Activated T-cell treated with anti-CD3 and anti-CD28 coated beads, Interleukin-2, amount 50 U/mL, for 1 hour (primary cell): ENCODE data around the gene RNF32.
"Not testable (repeated sequence)": the region's sequence is repeated elsewhere in the genome, so short reads cannot be mapped to it uniquely, and the experiment has no call there.

ENCODE experiments used
- DNase-seq: peaks from one replicate; pipeline ENCODE4 v3.0.0-alpha.2; 2020

RNF32 gene

GRCh38 chr7:156676263-156676662 lies 35.7 kb downstream of the RNF32 start:
- DNase-seq = no peak

- no peak for DNase-seq
These were observed 36.9 kb downstream of the RNF32 start for GRCh38 chr7:156677374-156678054.

- no peak for DNase-seq
These were observed 39.7 kb downstream of the RNF32 start for GRCh38 chr7:156680281-156680680.

- no peak for DNase-seq
These were observed 42.4 kb downstream of the RNF32 start for GRCh38 chr7:156682928-156683327.

GRCh38 chr7:156684251-156684650 lies 43.7 kb downstream of the RNF32 start:
- DNase-seq = no peak

- DNase-seq = no peak
These were observed 44.1 kb downstream of the RNF32 start for GRCh38 chr7:156684661-156685060.

- no peak for DNase-seq
These were observed 51.2 kb downstream of the RNF32 start for GRCh38 chr7:156691764-156692163.

- DNase-seq = no peak
These were observed 52.3 kb downstream of the RNF32 start for GRCh38 chr7:156692849-156693248.

GRCh38 chr7:156693627-156694026 lies 53.1 kb downstream of the RNF32 start:
- no peak for DNase-seq

- not testable (repeated sequence) for DNase-seq
These were observed 56.7 kb downstream of the RNF32 start for GRCh38 chr7:156697283-156697682.

- DNase-seq = not testable (repeated sequence)
These were observed 57.9 kb downstream of the RNF32 start for GRCh38 chr7:156698512-156698911.

GRCh38 chr7:156701787-156702186 lies 61.2 kb downstream of the RNF32 start:
- not testable (repeated sequence) for DNase-seq

GRCh38 chr7:156702399-156702798 lies 61.8 kb downstream of the RNF32 start:
- DNase-seq = no peak

- DNase-seq = no peak
These were observed 62.6 kb downstream of the RNF32 start for GRCh38 chr7:156703209-156703608.

GRCh38 chr7:156703773-156704482 lies 63.4 kb downstream of the RNF32 start:
- no peak for DNase-seq

- DNase-seq = no peak
These were observed 81.7 kb downstream of the RNF32 start for GRCh38 chr7:156722043-156722826.

- no peak for DNase-seq
These were observed 84.5 kb downstream of the RNF32 start for GRCh38 chr7:156725073-156725472.

- DNase-seq = no peak
These were observed 85.4 kb downstream of the RNF32 start for GRCh38 chr7:156725936-156726335.
